ENCODE measurements around the gene H2AZ2. TPM values are rescaled to one million over a fixed set of nuclear protein-coding genes. Genes with fewer than 3 reads are reported as not detected.
"Not testable (repeated sequence)": the region's sequence is repeated elsewhere in the genome, so short reads cannot be mapped to it uniquely, and the experiment has no call there.

H2AZ2 gene
- total and polyA plus RNA-seq, 5 experiments from 2014 or later: 156 to 254 (median 236) TPM

GRCh38 chr7:44884621-44885393, 36.9 kb upstream of the H2AZ2 start:
- ATAC-seq: peak; percentile 20 to 38
- POLR2A ChIA-PET: interaction anchor here (0.6 to 3.1 kb wide), 34 partner anchors 10 to 958 kb away, joined by 3 to 37 read pairs (median 6); partner anchors contain the start of genes CCM2, H2AZ2, MYO1G and NUDCD3
- peak in 9 of 10 donors; percentile 16 to 74 (median 45) for DNase-seq
- H3K4me3 Mint-ChIP-seq: peak overlapping the region; percentile 68 to 97 (median 79)
- H3K4me1 Mint-ChIP-seq: peaks cover 5 to 66% (median 36%) of the 10 kb centered on the region in 4 donors
- H3K9me3 Mint-ChIP-seq: peaks cover 0 to 46% (median 10%) of the 10 kb centered on the region in 9 donors
- peak overlapping the region; percentile 60 to 100 (median 92) for H3K27ac Mint-ChIP-seq
- H3K36me3 Mint-ChIP-seq: peaks cover 9 to 25% (median 9%) of the 10 kb centered on the region in 3 donors
- no peaks in the 10 kb centered on the region for H3K27me3 Mint-ChIP-seq

- H3K9me3 Mint-ChIP-seq: peaks cover 0 to 51% (median 10%) of the 10 kb centered on the region in 9 donors
- H3K27me3 Mint-ChIP-seq: no peaks in the 10 kb centered on the region
- peak overlapping the region; percentile 60 to 100 (median 88) for H3K27ac Mint-ChIP-seq
- H3K4me3 Mint-ChIP-seq: peak overlapping the region; percentile 68 to 90 (median 79)
- H3K36me3 Mint-ChIP-seq: peaks cover 9 to 29% (median 9%) of the 10 kb centered on the region in 3 donors
- DNase-seq (no peak), ATAC-seq (no peak)
- peaks cover 5 to 70% (median 37%) of the 10 kb centered on the region in 4 donors for H3K4me1 Mint-ChIP-seq
- POLR2A ChIA-PET: interaction anchor here (0.7 to 3.1 kb wide), 22 partner anchors 9 to 958 kb away, joined by 3 to 37 read pairs (median 8); partner anchors contain the start of genes H2AZ2, MYO1G, NUDCD3 and OGDH
Observed at GRCh38 chr7:44883961-44884620, 36.2 kb upstream of the H2AZ2 start.

- Mint-ChIP-seq H3K36me3 (peaks cover 9 to 31% (median 9%) of the 10 kb centered on the region in 3 donors), H3K9me3 (peaks cover 0 to 60% (median 10%) of the 10 kb centered on the region in 9 donors), H3K27me3 (no peaks in the 10 kb centered on the region), H3K4me3 (peak overlapping the region in 4 of 10 donors; percentile 38 to 86 (median 69)), H3K4me1 (peaks cover 5 to 73% (median 36%) of the 10 kb centered on the region in 4 donors), H3K27ac (peak overlapping the region in 1 of 10 donors; percentile 44)
- POLR2A ChIA-PET: interaction anchor here (0.6 to 2.3 kb wide), 2 partner anchors 18 to 34 kb away, joined by 6 to 8 read pairs; partner anchors contain the start of gene H2AZ2
- ATAC-seq (no peak), DNase-seq (no peak)
Observed at GRCh38 chr7:44882899-44883298, 35.0 kb upstream of the H2AZ2 start.

GRCh38 chr7:44881610-44882009, 33.7 kb upstream of the H2AZ2 start:
- H3K9me3 Mint-ChIP-seq: peaks cover 0 to 70% (median 10%) of the 10 kb centered on the region in 9 donors
- H3K27me3 Mint-ChIP-seq: no peaks in the 10 kb centered on the region
- no peak for DNase-seq
- H3K36me3 Mint-ChIP-seq: peaks cover 9 to 31% (median 9%) of the 10 kb centered on the region in 3 donors
- peaks cover 5 to 65% (median 36%) of the 10 kb centered on the region in 4 donors for H3K4me1 Mint-ChIP-seq
- peak overlapping the region in 1 of 10 donors; percentile 17 for H3K27ac Mint-ChIP-seq
- no peak for ATAC-seq
- H3K4me3 Mint-ChIP-seq: peak overlapping the region in 3 of 10 donors; percentile 46 to 79 (median 62)
- POLR2A ChIA-PET: interaction anchor here (1.1 to 2.3 kb wide), 2 partner anchors 12 to 33 kb away, joined by 3 to 8 read pairs; partner anchors contain the start of gene H2AZ2

GRCh38 chr7:44881066-44881600, 33.2 kb upstream of the H2AZ2 start:
- no peak for ATAC-seq
- Mint-ChIP-seq H3K36me3 (peaks cover 9 to 32% (median 9%) of the 10 kb centered on the region in 3 donors), H3K27ac (peak overlapping the region in 5 of 10 donors; percentile 16 to 89 (median 19)), H3K4me1 (peaks cover 5 to 60% (median 35%) of the 10 kb centered on the region in 4 donors), H3K4me3 (peak overlapping the region in 8 of 10 donors; percentile 13 to 79 (median 56)), H3K27me3 (no peaks in the 10 kb centered on the region), H3K9me3 (peaks cover 0 to 75% (median 10%) of the 10 kb centered on the region in 9 donors)
- POLR2A ChIA-PET: interaction anchor here (1.1 to 2.3 kb wide), 2 partner anchors 12 to 33 kb away, joined by 3 to 8 read pairs; partner anchors contain the start of gene H2AZ2
- DNase-seq: no peak

- H3K4me3 Mint-ChIP-seq: peak overlapping the region in 8 of 10 donors; percentile 6 to 79 (median 56)
- no peaks in the 10 kb centered on the region for H3K27me3 Mint-ChIP-seq
- POLR2A ChIA-PET: interaction anchor here (2.3 kb wide), 1 partner anchor 32 kb away, joined by 8 read pairs; the partner anchor contains the start of gene H2AZ2
- H3K9me3 Mint-ChIP-seq: peaks cover 0 to 82% (median 10%) of the 10 kb centered on the region in 9 donors
- H3K4me1 Mint-ChIP-seq: peaks cover 0 to 54% (median 28%) of the 10 kb centered on the region in 4 donors
- H3K36me3 Mint-ChIP-seq: peaks cover 9 to 34% (median 9%) of the 10 kb centered on the region in 3 donors
- no peak for ATAC-seq
- H3K27ac Mint-ChIP-seq: peak overlapping the region in 3 of 10 donors; percentile 17 to 89 (median 75)
- no peak for DNase-seq
Observed at GRCh38 chr7:44880317-44881018, 32.6 kb upstream of the H2AZ2 start.

- H3K36me3 Mint-ChIP-seq: peaks cover 3 to 22% (median 6%) of the 10 kb centered on the region in 3 donors
- H3K27me3 Mint-ChIP-seq: no peaks in the 10 kb centered on the region
- no peak for DNase-seq
- POLR2A ChIA-PET: interaction anchor here (0.7 kb wide), 1 partner anchor 247 kb away, joined by 3 read pairs; no protein-coding TSS in a partner anchor
- ATAC-seq: no peak
- peak overlapping the region in 2 of 10 donors; percentile 66 to 69 for H3K27ac Mint-ChIP-seq
- H3K9me3 Mint-ChIP-seq: peaks cover 0 to 71% (median 9%) of the 10 kb centered on the region in 9 donors
- peaks cover 0 to 24% (median 15%) of the 10 kb centered on the region in 4 donors for H3K4me1 Mint-ChIP-seq
- H3K4me3 Mint-ChIP-seq: no peak overlapping the region
Observed at GRCh38 chr7:44876393-44876792, 28.5 kb upstream of the H2AZ2 start.

GRCh38 chr7:44875241-44875640, 27.4 kb upstream of the H2AZ2 start:
- no peak overlapping the region for H3K4me3 Mint-ChIP-seq
- no peaks in the 10 kb centered on the region for H3K27me3 Mint-ChIP-seq
- H3K9me3 Mint-ChIP-seq: peaks cover 0 to 60% (median 5%) of the 10 kb centered on the region in 9 donors
- ATAC-seq (no peak), DNase-seq (no peak)
- peaks cover 1 to 13% (median 4%) of the 10 kb centered on the region in 3 donors for H3K36me3 Mint-ChIP-seq
- POLR2A ChIA-PET: interaction anchor here (0.7 to 1.6 kb wide), 2 partner anchors 9 to 10 kb away, joined by 3 to 6 read pairs; partner anchors contain the start of gene PURB
- peaks cover 0 to 13% (median 6%) of the 10 kb centered on the region in 4 donors for H3K4me1 Mint-ChIP-seq
- no peak overlapping the region for H3K27ac Mint-ChIP-seq

GRCh38 chr7:44872787-44873186, 24.9 kb upstream of the H2AZ2 start:
- no peaks in the 10 kb centered on the region for H3K27me3 Mint-ChIP-seq
- DNase-seq: no peak
- H3K9me3 Mint-ChIP-seq: peaks cover 0 to 45% (median 2%) of the 10 kb centered on the region in 9 donors
- H3K4me1 Mint-ChIP-seq: no peaks in the 10 kb centered on the region
- H3K4me3 Mint-ChIP-seq: no peak overlapping the region
- no peak for ATAC-seq
- H3K27ac Mint-ChIP-seq: peak overlapping the region in 1 of 10 donors; percentile 47
- POLR2A ChIA-PET: no interaction called here
- H3K36me3 Mint-ChIP-seq: peaks cover 0 to 4% (median 3%) of the 10 kb centered on the region in 3 donors

GRCh38 chr7:44871918-44872317, 24.0 kb upstream of the H2AZ2 start:
- H3K27me3 Mint-ChIP-seq, H3K27ac Mint-ChIP-seq, H3K36me3 Mint-ChIP-seq, ATAC-seq, H3K4me3 Mint-ChIP-seq, POLR2A ChIA-PET, H3K4me1 Mint-ChIP-seq, DNase-seq: not testable (repeated sequence)
- H3K9me3 Mint-ChIP-seq: peaks cover 0 to 39% (median 2%) of the 10 kb centered on the region in 9 donors

GRCh38 chr7:44870780-44871179, 22.9 kb upstream of the H2AZ2 start:
- POLR2A ChIA-PET, ATAC-seq, H3K27ac Mint-ChIP-seq, H3K27me3 Mint-ChIP-seq, H3K4me1 Mint-ChIP-seq, DNase-seq, H3K4me3 Mint-ChIP-seq, H3K36me3 Mint-ChIP-seq: not testable (repeated sequence)
- peaks cover 0 to 27% (median 2%) of the 10 kb centered on the region in 9 donors for H3K9me3 Mint-ChIP-seq

Measured in naive thymus-derived CD8-positive, alpha-beta T cell (primary cell).